Measurements from ENCODE around the gene TMEM120B.
A peak's percentile ranks its signal among the peaks of the same experiment; 100 is the strongest.
"Not testable (repeated sequence)": the region's sequence is repeated elsewhere in the genome, so short reads cannot be mapped to it uniquely, and the experiment has no call there.

The TMEM120B gene

DNA sequence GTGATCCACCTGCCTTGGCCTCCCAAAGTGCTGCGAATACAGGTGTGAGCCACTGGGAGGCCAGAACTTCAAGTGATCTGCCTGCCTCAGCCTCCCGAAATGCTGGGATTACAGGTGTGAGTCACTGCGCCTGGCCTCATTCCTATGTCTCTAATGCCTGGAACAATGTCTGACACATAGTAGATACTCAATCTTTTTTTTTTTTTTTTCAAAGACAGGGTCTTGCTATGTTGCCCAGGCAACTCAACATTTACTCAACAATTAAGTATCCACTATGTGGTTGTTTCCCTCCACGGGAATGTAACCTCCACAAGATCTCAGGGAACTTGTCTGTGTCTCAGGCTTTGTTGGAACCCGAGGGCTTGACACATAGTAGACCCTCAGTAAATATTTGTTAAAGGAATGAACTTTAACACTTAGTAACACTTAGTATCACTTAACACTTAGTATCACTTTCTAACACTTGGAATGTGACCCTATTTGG is 3.0 kb upstream of the TMEM120B start:
- DNase-seq = no peak

DNA sequence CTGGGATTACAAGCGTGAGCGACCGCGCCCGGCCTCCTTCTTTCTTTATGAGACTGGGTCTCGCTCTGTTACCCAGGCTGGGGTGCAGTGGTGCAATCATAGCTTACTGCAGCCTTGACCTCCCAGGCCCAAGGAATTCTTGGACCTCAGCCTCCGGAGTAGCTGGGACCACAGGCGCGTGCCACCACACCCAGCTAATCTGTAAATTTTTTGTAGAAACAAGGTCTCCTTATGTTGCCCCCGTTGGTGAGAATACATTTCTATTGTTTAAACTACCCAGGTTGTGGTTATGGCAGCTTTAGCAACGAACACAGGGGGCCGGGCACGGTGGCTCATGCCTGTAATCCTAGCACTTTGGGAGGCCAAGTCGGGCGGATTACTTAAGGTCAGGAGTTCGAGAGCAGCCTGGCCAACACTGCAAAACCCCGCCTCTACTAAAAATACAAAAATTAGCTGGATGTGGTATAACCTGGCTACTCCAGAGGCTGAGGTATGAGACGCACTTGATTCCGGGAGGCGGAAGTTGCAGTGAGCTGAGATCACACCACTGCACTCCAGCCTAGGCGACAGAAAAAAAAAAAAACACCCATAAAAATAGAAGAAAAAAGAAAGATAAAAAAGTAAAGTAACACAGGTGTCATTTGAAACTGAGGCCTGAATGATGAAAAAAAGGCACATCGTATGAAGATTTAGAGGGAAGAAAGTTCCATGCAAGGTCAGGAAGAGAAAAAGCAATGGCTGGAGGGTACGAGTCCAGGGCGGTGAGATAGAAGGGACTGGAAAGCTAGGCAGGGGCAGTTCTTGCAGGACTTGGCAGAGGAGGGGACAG is 977 bp upstream of the TMEM120B start:
- DNase-seq = no peak

DNA sequence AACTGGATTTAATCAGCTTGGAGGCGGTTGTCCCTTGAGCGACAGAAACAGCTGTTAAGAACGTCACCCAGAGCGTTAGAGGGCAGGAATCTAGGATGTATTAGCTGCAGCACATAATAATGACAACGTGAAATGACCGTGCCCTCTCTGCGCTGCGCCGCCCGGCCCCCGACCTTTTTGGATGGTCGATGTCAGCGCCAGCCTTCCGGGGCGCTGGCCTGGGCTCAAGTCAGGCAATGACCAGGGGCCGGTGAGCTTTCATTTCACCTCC is 427 bp upstream of the TMEM120B start:
- DNase-seq = peak; percentile 28

DNA sequence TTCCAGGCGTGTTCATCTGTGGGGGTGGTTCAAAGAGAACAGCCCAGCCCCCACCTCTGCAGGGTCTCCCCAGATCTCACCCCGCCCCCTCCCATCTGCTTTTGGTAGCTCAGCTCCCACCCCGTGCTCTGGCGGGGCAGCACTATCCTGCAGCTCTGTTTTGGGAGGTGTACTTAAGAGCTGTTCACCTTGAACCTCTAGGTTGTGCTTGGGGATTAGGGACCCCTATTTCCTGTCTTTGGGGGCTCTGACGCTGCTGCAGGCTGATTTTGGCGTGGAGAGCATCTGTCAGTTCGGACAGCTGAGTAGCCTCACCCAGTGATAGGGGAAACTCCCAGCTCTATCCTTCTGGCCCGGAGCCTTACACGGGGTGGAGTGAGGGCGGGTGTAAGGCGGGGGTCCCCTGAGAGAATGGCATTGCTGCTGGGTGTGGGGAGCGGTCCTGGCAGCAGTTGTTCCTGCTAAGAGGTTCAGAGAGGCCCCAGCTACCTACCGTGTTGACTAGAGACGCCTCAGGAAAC is 765 bp downstream of the TMEM120B start:
- no peak for DNase-seq

DNA sequence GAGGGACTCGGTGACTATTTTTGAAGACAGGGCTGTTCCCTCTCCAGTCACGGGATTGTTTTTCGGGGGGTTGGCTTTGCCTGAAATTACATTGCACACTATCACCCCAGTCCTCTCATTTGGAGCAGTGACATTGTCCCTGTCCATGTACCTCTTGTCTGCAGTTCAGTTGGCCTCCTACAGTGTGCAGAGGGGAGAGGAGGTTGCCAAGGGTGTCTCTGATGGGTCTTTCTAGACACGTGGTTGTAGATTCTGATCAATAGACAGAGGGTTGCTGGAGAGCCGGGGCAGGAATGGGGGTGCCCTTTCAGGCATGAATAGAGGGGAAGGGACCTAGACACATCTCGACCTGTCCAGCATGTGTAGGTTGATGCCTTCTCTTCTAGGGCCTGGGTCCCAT is 1.2 kb downstream of the TMEM120B start:
- DNase-seq = no peak

DNA sequence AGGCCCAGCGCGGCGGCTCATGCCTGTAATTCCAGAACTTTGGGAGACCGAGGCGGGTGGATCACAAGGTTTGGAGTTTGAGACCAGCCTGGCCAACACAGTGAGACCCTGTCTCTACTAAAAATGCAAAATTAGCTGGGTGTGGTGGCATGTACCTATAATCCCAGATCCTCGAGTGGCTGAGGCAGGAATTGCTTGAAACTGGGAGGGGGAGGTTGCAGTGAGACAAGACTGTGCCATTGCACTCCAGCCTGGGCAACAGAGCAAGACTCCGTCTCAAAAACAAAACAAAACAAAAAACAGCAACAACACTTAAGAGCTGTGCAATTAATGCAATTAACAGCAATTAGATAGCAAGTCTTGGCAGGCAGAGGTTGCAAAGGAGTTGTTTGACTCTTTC is 2.5 kb downstream of the TMEM120B start:
- not testable (repeated sequence) for DNase-seq

DNA sequence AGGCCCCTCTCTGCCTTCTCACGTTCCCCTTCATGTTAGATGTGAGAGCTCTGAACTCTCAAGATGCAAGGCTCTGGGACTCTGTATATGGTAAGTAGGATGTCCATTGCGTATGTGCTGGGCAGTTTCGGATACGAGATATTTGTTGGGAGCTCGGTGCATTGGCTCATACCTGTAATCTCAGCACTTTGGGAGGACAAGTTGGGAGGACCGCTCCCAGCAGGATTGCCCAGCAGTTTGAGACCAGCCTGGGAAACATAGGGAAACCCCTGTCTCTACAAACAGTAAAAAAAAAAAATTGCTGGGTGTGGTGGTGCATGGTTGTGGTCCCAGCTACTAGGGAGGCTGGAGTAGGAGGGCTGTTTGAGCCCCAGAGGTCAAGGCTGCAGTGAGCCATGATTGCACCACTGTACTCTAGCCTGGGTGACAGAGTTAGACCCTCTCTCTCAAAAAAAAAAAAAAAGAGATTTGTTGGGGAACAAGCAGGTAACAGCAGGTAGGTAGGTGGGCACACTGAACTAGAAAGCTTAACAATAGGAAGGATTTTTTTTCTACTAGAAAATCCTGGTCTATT is 3.4 kb downstream of the TMEM120B start:
- DNase-seq = no peak

DNA sequence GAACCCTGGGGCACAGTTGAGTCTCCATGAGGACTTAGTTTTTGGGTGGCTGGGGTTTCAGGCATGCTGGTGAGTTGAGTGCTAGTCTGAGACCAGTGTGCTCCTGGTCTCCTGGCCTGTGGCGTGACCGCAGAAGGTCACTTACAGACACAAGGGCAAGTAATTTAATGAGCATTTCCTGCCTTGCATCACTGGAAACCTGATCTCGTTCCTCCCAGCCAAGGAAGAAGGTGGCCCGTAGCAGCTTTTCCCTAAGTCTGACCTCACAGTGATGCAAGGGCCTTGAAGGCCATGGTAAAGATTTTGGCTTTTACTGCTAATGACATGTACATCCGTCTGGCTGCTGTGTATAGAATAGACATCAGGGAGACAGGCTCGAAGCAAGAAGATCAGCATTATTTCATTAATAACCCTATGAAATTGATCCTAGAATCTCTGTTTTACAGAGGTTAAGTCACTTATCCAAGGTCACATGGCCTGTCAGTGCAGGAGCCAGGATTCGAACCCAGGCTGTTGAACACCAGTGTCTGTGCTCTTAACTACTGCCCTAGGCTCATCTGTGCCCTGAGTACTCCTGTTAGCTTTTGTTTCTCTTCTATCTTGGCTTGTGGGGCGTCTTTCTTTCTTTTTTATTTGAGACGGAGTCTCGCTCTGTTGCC is 4.6 kb downstream of the TMEM120B start:
- DNase-seq = peak; percentile 8

DNA sequence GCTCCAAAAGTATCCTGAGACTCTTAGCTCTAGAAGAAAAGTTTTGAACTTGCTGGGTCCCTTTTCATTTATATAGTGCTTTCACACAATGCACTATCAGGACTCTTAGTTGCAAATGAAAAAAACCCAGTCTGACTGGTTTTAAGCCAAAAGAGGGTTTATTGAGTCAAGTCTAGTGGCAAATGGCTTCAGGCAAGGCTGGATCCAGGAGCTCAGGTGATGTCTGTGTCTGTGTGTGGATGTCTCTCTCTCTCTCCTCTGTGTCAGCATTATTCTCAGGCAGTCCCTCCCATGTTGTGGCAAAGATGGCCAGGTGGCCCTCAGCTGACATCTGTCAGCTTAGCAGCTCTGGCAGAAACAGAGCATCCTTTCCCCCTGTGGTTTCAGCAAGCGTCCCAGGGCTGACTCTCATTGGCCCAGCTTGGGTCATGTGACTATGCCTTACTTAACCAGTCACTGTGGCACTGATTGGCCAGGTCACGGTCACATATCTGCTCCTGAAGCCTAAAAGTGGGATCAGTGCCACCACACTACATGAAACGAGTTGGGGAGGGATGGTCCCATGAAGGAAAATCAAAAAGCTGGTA is 6.2 kb downstream of the TMEM120B start:
- peak; percentile 13 for DNase-seq

DNA sequence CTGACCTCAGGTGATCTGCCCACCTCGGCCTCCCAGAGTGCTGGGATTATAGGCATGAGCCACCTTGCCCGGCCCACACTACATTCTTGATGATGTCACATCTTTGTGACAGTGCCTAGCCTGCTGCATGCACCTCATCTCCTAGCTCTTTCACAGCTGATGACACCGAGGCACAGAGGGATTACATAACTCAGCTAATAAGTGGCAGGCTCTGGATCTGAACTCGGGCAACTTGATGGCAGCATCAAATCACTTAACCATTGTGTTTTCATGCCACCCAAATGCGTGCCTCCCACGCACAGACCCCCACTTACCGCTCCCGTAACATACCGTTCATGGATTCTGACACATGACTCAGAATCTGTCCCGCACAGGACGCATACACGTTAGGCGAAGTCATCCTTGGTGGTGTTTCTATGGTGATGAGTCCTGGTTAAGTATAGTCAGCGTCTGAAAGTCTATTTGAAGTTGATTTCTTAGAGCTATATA is 7.4 kb downstream of the TMEM120B start:
- DNase-seq = no peak

DNA sequence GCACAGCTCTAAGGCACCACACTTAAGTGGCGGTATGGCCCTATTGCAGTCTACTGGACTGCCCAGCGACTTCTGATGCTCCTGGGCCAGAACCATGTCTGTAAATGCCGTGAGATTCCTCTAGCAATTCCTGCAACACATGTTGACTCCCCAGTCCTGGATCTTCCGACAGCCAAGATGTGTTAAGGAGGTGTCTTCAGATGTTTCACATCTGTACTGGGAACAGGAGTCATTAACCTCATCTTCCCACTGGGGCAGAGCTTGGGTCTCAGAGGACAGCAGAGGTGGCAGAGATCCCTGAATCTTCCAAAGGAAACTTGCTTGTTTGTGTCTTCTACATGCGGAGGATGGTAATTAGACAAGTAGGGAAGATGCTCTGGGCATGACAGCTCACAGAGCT is 8.2 kb downstream of the TMEM120B start:
- no peak for DNase-seq

DNA sequence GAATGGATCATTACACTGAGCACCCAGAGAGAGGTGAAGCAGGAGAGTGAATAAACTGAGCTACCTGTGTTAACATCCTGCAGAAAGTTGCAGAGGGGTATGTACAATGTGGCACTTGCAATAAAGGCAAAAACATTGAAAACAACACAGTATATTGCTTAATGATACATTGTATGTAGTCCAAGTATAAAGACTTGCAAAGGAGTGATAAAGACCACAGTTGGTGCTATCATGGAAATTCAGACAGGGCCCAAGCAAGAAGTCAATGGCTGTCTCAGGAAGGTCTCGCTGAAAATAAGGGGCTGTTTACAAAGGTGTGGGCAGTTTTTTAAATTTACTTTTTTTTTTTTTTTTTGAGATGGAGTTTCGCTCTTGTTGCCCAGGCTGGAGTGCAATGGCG is 10.0 kb downstream of the TMEM120B start:
- no peak for DNase-seq

DNA sequence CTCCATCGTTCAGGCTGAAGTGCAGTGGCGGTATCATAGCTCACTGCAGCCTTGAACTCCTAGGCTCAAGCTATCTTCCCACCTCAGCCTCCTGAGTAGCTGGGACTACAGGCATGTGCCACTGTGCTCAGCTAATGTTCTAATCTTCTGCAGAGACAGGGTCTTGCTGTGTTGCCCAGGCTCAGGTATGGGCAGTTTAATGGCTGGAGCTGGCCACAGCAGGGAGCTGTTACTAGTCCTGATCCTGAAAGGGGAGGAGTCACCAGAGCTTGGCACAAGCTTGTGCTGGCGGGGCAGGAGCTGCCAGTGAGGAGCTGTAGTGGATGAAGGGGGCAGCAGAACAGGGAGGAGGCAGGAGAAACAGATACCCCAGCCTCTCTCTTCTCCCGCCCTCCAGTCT is 10.6 kb downstream of the TMEM120B start:
- DNase-seq = no peak

DNA sequence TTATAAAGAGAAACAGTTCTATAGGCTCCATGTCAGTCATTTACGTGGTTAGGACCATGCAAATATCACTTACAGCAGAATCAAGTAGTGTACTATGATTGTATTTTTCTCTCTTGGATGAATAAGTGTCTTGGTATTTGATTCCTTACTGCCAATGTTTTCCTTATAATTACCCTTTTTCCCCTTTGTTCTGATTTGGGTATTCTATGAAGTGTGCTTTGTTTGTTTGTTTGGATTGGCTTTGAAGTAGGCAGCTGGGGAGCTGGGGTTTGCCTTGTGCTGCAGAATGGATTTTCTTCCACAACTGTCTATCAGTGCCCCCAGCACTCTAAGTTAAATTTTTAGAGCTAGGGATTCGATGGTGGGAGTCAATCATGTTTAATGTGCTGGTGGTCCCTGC is 12.4 kb downstream of the TMEM120B start:
- no peak for DNase-seq

DNA sequence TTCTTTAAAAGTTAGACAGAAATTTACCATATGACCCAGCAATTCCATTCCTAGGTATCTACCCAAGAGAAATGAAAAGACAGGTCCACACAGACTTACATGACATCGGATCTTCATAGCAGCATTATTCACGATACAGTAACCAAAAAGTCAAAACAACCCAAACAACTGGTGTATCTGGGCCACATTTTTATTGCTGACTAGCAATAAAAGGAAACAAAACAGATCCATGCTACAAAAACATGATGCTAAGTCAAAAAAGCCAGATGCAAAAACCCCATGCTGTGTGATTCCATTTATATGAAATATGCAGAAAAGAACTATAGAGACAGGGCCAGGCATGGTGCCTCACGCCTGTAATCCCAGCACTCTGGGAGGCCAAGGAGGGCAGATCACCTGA is 12.9 kb downstream of the TMEM120B start:
- DNase-seq = no peak

DNA sequence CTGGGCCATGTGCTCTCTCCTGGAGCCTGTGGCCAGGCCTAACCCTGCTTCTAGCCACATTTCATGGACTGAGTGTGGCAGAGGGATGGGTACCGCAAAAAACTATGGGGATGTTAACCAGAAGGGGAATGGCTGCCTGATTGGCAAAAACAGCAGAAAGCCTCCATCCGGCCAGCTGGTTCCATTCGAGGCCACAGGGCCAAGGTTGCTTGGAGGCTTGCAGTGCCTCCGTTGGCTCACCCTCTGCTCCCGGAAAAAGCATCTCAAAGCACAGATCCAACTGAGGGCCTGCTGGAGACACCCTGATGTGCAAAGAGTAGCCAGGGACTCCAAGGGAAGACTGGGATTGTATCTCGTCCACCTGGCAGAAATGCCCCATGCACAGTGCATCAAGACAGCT is 16.5 kb downstream of the TMEM120B start:
- no peak for DNase-seq

DNA sequence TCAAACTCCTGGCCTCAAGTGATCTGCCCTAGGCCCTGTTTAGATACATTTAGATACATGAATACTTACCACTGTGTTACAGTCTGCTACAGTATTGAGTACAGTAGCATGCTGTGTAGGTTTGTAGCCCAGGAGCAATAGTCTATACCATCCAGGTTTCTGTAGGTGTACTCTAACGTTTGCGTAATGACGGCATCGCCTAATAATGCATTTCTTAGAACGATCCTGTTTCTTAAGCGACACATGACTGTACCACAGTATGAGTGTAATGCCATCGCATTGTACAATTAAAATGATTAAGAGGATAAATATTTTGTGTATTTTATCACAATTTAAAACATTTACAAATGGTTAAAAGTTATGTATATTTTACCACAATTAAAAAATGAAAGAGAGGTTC is 18.9 kb downstream of the TMEM120B start:
- DNase-seq = no peak

DNA sequence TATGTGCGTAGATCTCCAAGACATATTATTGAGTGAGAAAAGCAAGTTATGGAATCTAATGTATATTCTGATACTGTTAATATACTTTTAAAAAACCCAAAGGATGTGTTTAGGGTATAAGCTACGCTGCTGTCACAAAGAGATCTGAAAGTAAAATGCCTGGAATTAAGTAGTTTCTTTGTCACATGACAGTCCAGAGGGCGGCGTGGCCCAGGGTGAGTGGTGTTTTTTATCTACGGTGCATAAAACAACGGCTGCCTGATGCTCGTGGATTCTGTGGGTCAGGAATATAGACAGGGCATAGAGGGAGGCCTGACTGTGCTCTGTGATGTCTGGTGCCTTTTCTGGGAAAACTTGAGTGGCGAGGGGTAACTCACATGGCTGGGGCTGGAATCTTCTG is 21.3 kb downstream of the TMEM120B start:
- DNase-seq = no peak

DNA sequence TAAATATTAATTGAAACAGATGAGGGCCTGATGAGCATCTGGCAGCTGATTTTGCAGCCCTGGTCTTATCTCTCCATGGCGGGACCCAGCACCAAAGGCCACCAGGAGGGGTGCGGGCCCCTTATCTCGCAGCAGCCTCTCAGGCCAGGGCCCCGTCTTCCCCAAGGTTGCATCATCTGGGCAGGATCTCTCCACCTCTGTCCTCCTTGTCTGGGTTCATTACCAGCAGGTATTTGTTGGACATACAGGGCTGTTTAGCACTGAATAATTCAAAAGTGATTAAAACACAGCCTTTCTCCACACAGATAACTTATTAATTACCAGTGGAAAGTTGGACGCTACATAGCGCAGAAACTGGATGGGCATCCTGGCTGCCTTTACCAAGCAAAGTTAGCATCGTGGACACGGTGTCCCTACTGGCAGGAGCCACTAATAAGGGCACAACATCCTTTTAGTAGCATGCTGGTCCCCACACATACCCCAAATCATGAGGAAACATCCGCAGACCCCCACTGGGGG is 25.8 kb downstream of the TMEM120B start:
- DNase-seq = no peak

DNA sequence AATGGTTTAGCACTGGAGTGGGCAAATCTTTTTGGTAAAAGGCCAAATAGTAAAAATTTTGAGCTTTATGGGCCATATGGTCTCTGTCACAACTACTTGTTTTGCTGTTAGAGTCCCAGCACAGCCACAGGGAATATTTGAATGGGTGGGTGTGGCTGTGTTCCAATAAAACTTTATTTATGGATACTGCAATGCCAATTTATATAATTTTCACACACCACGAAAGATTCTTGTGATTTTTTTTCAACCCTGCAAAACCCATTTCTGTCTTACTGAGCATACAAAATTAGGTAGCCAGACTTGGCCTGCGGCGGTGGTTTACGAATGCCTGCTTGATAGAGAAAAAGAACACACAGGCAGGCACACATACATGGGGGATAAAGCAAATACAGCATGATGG is 28.3 kb downstream of the TMEM120B start:
- no peak for DNase-seq

DNA sequence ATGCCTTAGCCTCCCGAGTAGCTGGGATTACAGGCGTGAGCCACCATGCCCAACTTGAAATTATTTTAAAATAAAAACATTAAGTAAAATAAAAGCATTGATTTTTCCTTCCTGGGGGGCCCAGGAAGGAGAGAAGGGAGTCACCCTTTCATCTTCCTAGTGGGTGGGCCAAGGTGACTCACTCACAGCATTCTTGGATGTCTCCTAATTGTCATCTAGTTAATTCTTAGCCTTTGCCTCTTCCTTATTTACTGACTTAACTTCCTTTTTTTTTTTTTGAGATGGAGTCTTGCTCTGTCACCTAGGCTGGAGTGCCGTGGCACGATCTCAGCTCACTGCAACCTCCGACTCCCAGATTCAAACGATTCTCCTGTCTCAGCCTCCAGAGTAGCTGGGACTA is 29.2 kb downstream of the TMEM120B start:
- DNase-seq = no peak

DNA sequence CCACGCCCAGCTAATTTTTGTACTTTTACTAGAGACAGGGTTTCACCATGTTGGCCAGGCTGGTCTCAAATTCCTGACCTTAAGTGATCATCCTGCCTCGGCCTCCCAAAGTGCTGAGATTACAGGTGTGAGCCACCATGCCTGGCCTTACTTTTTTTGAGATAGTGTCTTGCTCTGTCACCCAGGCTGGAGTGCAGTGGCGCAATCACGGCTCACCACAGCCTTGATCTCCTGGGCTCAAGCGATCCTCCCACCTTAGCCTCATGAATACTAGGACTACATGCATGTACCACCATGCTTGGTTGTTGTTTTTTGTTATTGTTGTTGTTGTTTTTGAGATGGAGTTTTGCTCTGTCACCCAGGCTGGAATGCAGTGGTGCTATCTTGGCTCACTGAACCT is 33.0 kb downstream of the TMEM120B start:
- DNase-seq = not testable (repeated sequence)

DNA sequence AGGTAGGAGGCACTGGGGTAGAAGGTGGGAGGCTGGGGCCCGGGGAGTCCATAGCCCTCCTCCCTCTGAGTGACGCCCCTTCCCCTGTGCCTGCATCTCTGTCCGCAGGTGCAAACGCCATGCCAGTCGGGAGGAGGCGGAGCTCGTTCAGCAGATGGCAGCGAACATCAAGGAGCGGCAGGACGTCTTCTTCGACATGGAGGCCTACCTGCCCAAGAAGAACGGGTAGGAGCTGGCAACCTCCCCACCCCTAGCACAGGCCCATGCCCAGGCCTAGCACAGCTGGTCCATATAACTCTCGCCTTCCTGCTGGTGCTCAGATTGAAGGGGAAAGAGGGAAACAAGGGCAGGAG is 35.6 kb downstream of the TMEM120B start:
- peak; percentile 27 for DNase-seq
